DMS79 (cell line): ENCODE results near the gene MYF5.
"Not testable (repeated sequence)": the region's sequence is repeated elsewhere in the genome, so short reads cannot be mapped to it uniquely, and the experiment has no call there.

Source experiments
- DNase-seq: peaks from one replicate; lab custom pipeline; 2025; lab: John Stamatoyannopoulos, UW

The MYF5 gene

GRCh38 chr12:80716696-80717469, at the start of gene MYF5:
Gene MYF5 (plus strand): TSS chr12:80716912. CDS start chr12:80717064, 152 bp downstream.
- no peak for DNase-seq

DNA sequence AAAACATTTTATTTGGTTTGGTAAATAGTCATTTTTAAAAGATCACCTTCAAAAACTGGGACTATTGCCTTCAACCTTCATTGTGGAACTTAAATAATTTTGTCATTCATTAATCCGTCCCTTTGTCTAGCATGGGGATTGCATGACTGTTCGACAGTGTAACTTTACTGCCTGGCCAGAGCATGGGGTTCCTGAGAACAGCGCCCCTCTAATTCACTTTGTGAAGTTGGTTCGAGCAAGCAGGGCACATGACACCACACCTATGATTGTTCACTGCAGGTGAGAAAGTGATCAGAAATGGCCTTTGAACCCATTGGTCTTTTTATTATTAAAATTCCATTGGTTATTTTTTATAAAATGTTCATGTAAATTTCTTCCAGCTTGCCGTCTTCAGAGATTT, 46.5 kb upstream of the MYF5 start:
- no peak for DNase-seq

DNA sequence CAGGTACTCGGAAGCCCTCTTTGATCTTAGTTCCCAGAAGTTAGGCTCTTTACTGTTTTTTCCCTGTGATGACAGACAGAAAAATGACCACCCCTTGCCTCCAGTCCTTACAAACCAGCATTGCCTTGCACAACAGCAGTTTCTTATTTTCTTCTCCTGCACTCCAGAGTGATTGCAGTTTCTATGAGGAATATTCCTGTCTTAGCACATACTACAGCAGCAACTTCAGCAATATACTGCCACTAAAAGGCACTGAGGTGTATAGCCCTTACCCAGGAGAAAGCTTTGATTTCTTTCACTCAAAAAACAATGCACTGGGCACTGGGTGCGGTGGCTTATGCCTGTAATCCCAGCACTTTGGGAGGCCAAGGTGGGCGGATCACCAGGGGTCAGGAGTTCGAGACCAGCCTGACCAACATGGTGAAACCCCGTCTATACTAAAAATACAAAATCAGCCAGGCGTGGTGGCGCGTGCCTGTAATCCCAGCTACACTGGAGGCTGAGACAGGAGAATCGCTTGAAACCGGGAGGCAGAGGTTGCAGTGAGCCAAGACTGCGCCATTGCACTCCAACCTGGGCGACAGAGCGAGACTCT, 40.6 kb upstream of the MYF5 start:
- not testable (repeated sequence) for DNase-seq

- DNase-seq = no peak
Measured at GRCh38 chr12:80676856-80677255, 39.9 kb upstream of the MYF5 start.

DNA sequence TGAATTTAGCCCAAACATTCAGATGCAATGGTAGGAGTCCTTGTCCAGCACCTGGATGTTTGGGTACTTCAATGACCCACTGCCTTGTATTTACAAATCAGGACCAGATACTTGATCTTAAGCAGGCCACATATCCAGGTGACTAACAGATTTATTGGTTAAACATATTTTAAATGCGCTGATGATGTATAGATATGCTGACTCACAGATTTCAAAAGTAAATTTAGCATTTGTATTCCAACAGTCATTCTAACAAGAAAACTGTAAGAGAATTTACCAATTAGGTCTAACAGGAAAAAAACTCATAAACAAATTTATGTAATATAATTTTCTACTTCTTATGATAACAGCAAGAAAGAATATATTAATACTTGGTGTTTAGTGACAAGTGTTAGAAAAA, 38.7 kb upstream of the MYF5 start:
- DNase-seq = no peak

DNA sequence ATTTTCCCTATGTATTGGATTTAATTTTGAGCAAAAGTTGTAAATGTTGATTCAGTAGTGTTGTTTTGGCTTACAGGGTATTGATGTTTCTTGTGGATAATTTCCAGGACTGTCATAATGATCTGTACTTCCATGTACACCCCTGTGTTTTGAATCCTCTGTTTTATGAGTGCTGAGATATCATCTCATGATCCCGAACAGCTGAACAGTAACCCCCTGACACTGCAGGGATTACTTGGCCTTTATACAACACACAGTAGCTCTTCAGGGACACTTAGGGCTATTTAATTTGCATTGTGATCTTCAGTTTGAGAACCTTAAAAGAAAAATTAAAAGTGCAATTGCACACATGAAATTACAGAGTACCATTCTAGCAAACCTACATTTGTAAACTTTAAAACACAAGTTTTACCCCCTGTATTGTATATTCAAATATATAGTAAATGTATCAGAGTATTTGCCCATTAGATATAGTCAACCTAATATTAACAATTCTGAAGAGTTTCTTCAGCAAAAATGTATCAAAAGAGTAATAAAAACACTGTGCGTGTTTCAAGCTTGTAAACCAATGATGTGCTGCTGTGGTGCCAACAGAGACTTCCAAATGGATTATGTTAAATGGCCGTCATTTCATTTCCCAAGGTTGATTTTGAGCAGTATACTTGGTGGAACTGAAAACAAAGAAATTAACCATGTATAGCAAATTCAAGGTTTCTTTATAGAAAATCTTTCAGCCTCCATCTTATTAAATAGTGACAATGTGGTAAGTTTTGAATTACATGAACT, 37.2 kb upstream of the MYF5 start:
- DNase-seq = no peak

GRCh38 chr12:80681287-80681686, 35.4 kb upstream of the MYF5 start:
- DNase-seq = no peak

GRCh38 chr12:80681786-80682185, 34.9 kb upstream of the MYF5 start:
- DNase-seq = no peak

- DNase-seq = no peak
Measured at GRCh38 chr12:80684077-80684495, 32.6 kb upstream of the MYF5 start.

- DNase-seq = no peak
Measured at GRCh38 chr12:80690090-80690489, 26.6 kb upstream of the MYF5 start.

DNA sequence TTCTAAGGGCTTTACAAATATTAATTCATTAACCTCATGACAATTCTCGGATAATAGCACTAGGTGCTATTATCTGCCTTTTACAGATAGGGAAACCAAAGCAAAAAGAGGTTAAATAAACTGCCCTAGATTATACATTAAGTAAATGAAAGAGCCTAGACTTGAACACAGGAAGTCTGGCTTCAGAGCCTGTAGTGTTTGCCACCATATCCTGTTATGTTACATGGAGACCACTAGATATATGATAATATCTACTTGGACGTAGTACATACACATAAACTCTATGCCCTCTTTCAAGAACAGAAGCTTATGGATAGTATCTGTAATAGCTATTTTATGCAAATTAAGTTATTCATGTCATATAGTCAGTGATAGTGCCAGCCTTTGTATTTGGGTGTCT, 26.2 kb upstream of the MYF5 start:
- no peak for DNase-seq

- no peak for DNase-seq
Measured at GRCh38 chr12:80692114-80692513, 24.6 kb upstream of the MYF5 start.

DNA sequence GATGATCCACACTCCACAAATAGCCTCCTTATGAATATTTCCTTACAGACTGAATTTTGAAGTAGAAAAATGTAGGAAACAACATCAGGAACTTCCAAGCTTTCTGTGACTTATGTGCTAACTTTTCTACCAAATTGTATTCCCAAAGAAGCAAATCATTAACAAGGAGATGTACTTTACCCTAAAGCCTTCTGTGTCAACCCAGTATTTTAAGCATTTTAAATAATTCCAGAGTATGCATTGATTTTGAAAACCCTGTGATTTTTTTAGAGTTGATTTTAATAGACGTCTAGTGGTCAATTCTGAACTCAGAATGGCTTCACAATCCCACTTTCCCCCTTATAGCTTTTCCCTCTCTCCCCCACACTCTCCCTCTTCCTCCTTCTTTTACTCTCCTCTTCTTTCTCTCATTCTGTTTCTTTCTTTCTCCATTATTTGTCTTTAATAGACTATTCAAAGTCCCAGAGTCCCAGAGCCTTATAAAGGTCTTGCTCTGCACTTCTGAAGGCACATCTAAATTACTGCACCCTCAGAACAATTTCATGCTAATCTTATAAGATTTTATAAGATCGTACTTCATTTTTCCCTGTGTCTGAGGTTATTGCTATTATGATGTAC, 19.3 kb upstream of the MYF5 start:
- no peak for DNase-seq

- no peak for DNase-seq
Measured at GRCh38 chr12:80698256-80698655, 18.5 kb upstream of the MYF5 start.

GRCh38 chr12:80698847-80699542, 17.7 kb upstream of the MYF5 start:
- no peak for DNase-seq

GRCh38 chr12:80700327-80700726, 16.4 kb upstream of the MYF5 start:
- no peak for DNase-seq

GRCh38 chr12:80701388-80701787, 15.3 kb upstream of the MYF5 start:
- DNase-seq = no peak

- no peak for DNase-seq
Measured at GRCh38 chr12:80702889-80703805, 13.6 kb upstream of the MYF5 start.

DNA sequence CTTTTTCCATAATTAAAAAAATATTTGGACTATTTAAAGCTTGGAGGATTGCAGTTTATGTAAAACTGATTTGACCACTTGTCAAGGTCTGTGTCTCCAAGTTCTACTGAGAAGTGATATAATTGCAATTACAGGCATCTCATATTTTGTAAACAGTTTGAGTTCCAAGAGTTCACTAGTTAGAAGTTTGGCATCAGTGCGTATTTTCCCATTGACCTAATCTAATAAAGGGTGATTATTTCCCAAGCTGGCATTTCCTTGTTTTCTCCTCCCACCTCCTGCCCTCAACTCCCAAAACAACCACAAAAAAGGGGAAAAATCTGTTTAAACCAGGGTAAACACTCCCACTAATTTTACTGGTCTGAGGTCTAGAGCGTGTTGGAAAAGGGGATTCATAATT, 12.3 kb upstream of the MYF5 start:
- no peak for DNase-seq

GRCh38 chr12:80707126-80707829, 9.4 kb upstream of the MYF5 start, which contains the start of gene MYF6:
Gene MYF6 (plus strand): TSS chr12:80707634. CDS start chr12:80707720, 86 bp downstream.
- no peak for DNase-seq
